Cardiac muscle cell (in vitro differentiated cells and primary cell): Measurements from ENCODE around the gene RXRB. TPM values are rescaled to one million over a fixed set of nuclear protein-coding genes. Genes with fewer than 3 reads are reported as not detected.

ENCODE experiments used
- DNase-seq, 2 donors: peaks; one replicate each; pipeline versions ENCODE4 v3.0.0 to v3.0.0-alpha.2; 2010 to 2017; ENCODE audit warnings: low read depth in 1 of 2, low spot score in 1 of 2
- H3K27ac ChIP-seq: fragments of 200-600 bp; sonication (generic); 2 replicates; pipeline ENCODE4 v1.5.1; 2016
- H3K27me3 ChIP-seq: fragments of 200-600 bp; sonication (generic); 2 replicates; pipeline ENCODE4 v1.6.0; 2016; ENCODE audit warnings: control low read depth
- H3K36me3 ChIP-seq: fragments of 200-600 bp; sonication (generic); 2 replicates; pipeline ENCODE4 v1.5.1; 2016; ENCODE audit warnings: control low read depth
- H3K4me1 ChIP-seq: fragments of 200-600 bp; sonication (generic); 2 replicates; pipeline ENCODE4 v1.8.1; 2017; ENCODE audit warnings: low read depth, mild to moderate bottlenecking, mixed run types
- H3K4me3 ChIP-seq: fragments of 200-600 bp; sonication (generic); 2 replicates; pipeline ENCODE4 v1.5.1; 2016; ENCODE audit warnings: mild to moderate bottlenecking
- H3K9me3 ChIP-seq: fragments of 200-600 bp; sonication (generic); 2 replicates; pipeline ENCODE4 v1.5.1; 2017; ENCODE audit warnings: low read depth, mild to moderate bottlenecking, control low read depth
- polyA plus RNA-seq: library from polyadenylated mRNA; unstranded; fragments of >200 nt; fragmentation: Nextera tagmentation; extraction: Ambion mirVana; gene quantifications from 2 replicates; pipeline ENCODE4 v1.2.1, GENCODE V29; 2016
- total RNA-seq: library from RNA; depleted of rRNA; stranded (reverse); fragments of >200 nt; gene quantifications from 2 replicates; pipeline ENCODE4 v1.2.3, GENCODE V29; 2016
- TF ChIP-seq, protein P1 (sequence below): IDR thresholded peaks from 2 replicates; pipeline ENCODE4 v1.5.1; 2012; ENCODE audit warnings: low read depth, mild to moderate bottlenecking, low read length

The RXRB gene
- total and polyA plus RNA-seq, 2 experiments from 2014 or later, result 37.8 to 46.7 TPM

DNA sequence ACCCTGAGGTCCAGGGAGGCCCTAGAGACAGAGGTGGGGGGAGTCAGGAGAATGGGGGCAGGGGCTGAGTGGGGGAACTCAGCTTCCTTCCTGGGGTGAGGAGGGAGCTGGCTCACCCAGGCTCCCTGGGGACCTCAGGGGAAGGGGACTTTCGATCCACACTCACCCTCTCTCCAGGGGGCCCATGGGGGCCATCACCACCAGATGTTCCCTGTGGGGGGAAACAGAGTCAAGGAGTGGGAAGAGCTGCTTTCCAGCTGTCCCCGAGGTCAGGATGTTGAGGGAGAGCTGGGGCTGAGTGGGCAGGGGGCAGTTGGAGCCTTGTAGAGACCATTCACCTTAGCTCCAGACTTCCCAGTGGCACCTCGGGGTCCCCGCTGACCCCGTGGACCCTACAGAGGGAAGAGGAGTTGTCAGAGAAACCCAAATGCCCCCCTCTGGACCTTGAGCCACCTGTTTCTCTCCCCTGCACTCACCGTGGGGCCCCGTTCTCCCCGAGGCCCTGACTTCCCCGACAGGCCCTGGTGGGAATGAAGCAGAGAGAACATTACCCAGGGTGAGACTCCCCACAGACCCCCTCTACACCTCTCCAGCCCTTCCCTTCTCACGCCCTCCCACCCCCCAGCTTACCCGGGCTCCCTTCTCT is 26.8 kb downstream of the RXRB start:
- no peak for DNase-seq

GRCh38 chr6:33172688-33173534 is 27.6 kb downstream of the RXRB start:
- Histone ChIP-seq H3K36me3 (peaks cover 4% of the 10 kb centered on the region), H3K4me3 (no peak overlapping the region), H3K9me3 (no peaks in the 10 kb centered on the region), H3K27ac (no peak overlapping the region), H3K4me1 (no peaks in the 10 kb centered on the region), H3K27me3 (no peaks in the 10 kb centered on the region)
- peak in 1 of 2 donors; percentile 43 for DNase-seq
- TF ChIP-seq, protein P1, sequence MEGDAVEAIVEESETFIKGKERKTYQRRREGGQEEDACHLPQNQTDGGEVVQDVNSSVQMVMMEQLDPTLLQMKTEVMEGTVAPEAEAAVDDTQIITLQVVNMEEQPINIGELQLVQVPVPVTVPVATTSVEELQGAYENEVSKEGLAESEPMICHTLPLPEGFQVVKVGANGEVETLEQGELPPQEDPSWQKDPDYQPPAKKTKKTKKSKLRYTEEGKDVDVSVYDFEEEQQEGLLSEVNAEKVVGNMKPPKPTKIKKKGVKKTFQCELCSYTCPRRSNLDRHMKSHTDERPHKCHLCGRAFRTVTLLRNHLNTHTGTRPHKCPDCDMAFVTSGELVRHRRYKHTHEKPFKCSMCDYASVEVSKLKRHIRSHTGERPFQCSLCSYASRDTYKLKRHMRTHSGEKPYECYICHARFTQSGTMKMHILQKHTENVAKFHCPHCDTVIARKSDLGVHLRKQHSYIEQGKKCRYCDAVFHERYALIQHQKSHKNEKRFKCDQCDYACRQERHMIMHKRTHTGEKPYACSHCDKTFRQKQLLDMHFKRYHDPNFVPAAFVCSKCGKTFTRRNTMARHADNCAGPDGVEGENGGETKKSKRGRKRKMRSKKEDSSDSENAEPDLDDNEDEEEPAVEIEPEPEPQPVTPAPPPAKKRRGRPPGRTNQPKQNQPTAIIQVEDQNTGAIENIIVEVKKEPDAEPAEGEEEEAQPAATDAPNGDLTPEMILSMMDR, result peak; percentile 75

More for the DNA sequence above, 26.8 kb downstream of the RXRB start:
- Histone ChIP-seq H3K4me1 (no peaks in the 10 kb centered on the region), H3K27me3 (no peaks in the 10 kb centered on the region), H3K4me3 (no peak overlapping the region), H3K9me3 (no peaks in the 10 kb centered on the region), H3K36me3 (peaks cover 4% of the 10 kb centered on the region), H3K27ac (no peak overlapping the region)
- TF ChIP-seq, protein P1, result no peak

- Histone ChIP-seq H3K4me3 (no peak overlapping the region), H3K36me3 (peaks cover 4% of the 10 kb centered on the region), H3K4me1 (no peaks in the 10 kb centered on the region), H3K27ac (no peak overlapping the region), H3K27me3 (no peaks in the 10 kb centered on the region), H3K9me3 (no peaks in the 10 kb centered on the region)
- TF ChIP-seq, protein P1, result no peak
- no peak for DNase-seq
Observed at GRCh38 chr6:33171880-33172687, 28.4 kb downstream of the RXRB start.

GRCh38 chr6:33171016-33171879 is 29.2 kb downstream of the RXRB start:
- Histone ChIP-seq H3K4me3 (no peak overlapping the region), H3K4me1 (no peaks in the 10 kb centered on the region), H3K27ac (no peak overlapping the region), H3K27me3 (no peaks in the 10 kb centered on the region), H3K36me3 (peaks cover 4% of the 10 kb centered on the region), H3K9me3 (no peaks in the 10 kb centered on the region)
- TF ChIP-seq, protein P1, result no peak
- DNase-seq, result no peak
